ENCODE results near the gene RNF152. TPM values are rescaled to one million over a fixed set of nuclear protein-coding genes. Genes with fewer than 3 reads are reported as not detected.

The RNF152 gene
- polyA plus RNA-seq, 1 of the 3 experiments (the other 2 are of a cell fraction) = 6.6 TPM

GRCh38 chr18:61808286-61808685, 84.5 kb downstream of the RNF152 start:
- ChIA-PET POLR2A (no interaction called here), CTCF (interaction anchor here (0.6 to 0.9 kb wide), 2 partner anchors 15 to 85 kb away, joined by 3 read pairs; no protein-coding TSS in a partner anchor)
- Histone ChIP-seq H3K27ac (ENCODE audit: low read depth in 2 of 2, low read length in 1 of 2) (no peak overlapping the region), H3K4me2 (no peak overlapping the region), H3K79me2 (ENCODE audit: insufficient read depth) (0 out of 2 replicates have a peak, but pooled peaks cover 7% of the 10 kb centered on the region), H3K9me2 (no peaks in the 10 kb centered on the region), H3K36me3 (replicated peaks in 1 of 2; ENCODE audit: control insufficient read depth in 1 of 2, insufficient read depth in 2 of 2, low read length in 1 of 2) (peaks cover 9 to 43% of the 10 kb centered on the region in 2 experiments), H4K20me1 (ENCODE audit: insufficient read depth) (no peaks in the 10 kb centered on the region), H3F3A (replicated peaks; ENCODE audit: insufficient read depth) (peaks cover 18% of the 10 kb centered on the region), H3K27me3 (ENCODE audit: insufficient read depth) (no peaks in the 10 kb centered on the region), H3K4me3 (ENCODE audit: low read depth in 2 of 2, low read length in 1 of 2) (no peak overlapping the region), H3K9me3 (no peaks in the 10 kb centered on the region), H3K9ac (no peak overlapping the region), H3K4me1 (ENCODE audit: control insufficient read depth in 1 of 2, insufficient read depth in 2 of 2, low read depth in 1 of 2, low read length in 1 of 2) (no peaks in the 10 kb centered on the region), H2AFZ (ENCODE audit: low read depth) (no peak overlapping the region)
- no peak for DNase-seq
- TF ChIP-seq PBX3 (IDR thresholded peaks at IDR 0.05) = no peak
- TF ChIP-seq JUND (IDR thresholded peaks at IDR 0.05) = no peak
- TF ChIP-seq GABPA (IDR thresholded peaks at IDR 0.05; ENCODE audit: low read depth) = no peak
- no peak for TF ChIP-seq ELF1 (IDR thresholded peaks at IDR 0.05)
- TF ChIP-seq TAF1 (IDR thresholded peaks at IDR 0.05; ENCODE audit: borderline replicate concordance, low read depth, low read length) = no peak
- TF ChIP-seq RXRA (IDR thresholded peaks at IDR 0.05; ENCODE audit: borderline replicate concordance, low read depth) = no peak
- no peak for TF ChIP-seq MAX (IDR thresholded peaks at IDR 0.05; ENCODE audit: low read depth)
- no peak for TF ChIP-seq NRF1 (IDR thresholded peaks at IDR 0.05; ENCODE audit: low read depth, low read length)
- no peak for TF ChIP-seq FOXJ3 (CRISPR knock-in tag; IDR thresholded peaks at IDR 0.05)
- no peak for TF ChIP-seq MEF2A (IDR thresholded peaks at IDR 0.05; ENCODE audit: borderline replicate concordance, low read depth)
- TF ChIP-seq FOXM1 (IDR thresholded peaks at IDR 0.05; ENCODE audit: low read depth) = no peak
- TF ChIP-seq USF2 (IDR thresholded peaks at IDR 0.05; ENCODE audit: borderline replicate concordance, low read depth, low read length) = no peak
- TF ChIP-seq RAD21 (IDR thresholded peaks at IDR 0.05; ENCODE audit: low read length) = no peak
- TF ChIP-seq RFX5 (IDR thresholded peaks at IDR 0.05; ENCODE audit: low read length) = no peak
- TF ChIP-seq TEAD4 (IDR thresholded peaks at IDR 0.05; ENCODE audit: borderline replicate concordance, insufficient read depth) = no peak
- TF ChIP-seq TCF12 (IDR thresholded peaks at IDR 0.05) = no peak
- no peak for TF ChIP-seq CTCF (IDR thresholded peaks at IDR 0.05)
- TF ChIP-seq SIN3A (IDR thresholded peaks at IDR 0.05; ENCODE audit: borderline replicate concordance, low read depth, low read length) = no peak
- no peak for TF ChIP-seq EZH2phosphoT487 (IDR thresholded peaks at IDR 0.05; ENCODE audit: borderline replicate concordance, low read depth)
- WGBS (ENCODE audit: low lambda C conversion rate) = 98% methylated on average over 3 of the region's 3 CpGs
